Omental fat pad (tissue), 4 donors: Measurements from ENCODE around the gene SCNM1. TPM values are rescaled to one million over a fixed set of nuclear protein-coding genes. Genes with fewer than 3 reads are reported as not detected.

Experiments used
- ATAC-seq: fragments of 150-250 bp; one replicate; pipeline ENCODE4 v1.9.1; 2016; ENCODE audit warnings: mild to moderate bottlenecking, moderate library complexity; ENCODE audit not compliant: low FRiP score
- DNase-seq: peaks from one replicate; pipeline ENCODE4 v3.0.0-alpha.2; 2019; ENCODE audit warnings: low spot score
- CTCF ChIP-seq, 3 donors: fragments of 450-650 bp; IDR thresholded peaks; one replicate each; pipeline ENCODE4 v1.5.1; 2016 to 2017; ENCODE audit warnings: antibody characterized with exemption in 3 of 3, mild to moderate bottlenecking in 3 of 3, moderate library complexity in 2 of 3
- total RNA-seq, 4 donors: library from RNA; depleted of rRNA; stranded (reverse); fragments of >200 nt; gene quantifications; one replicate each; pipeline ENCODE4 v1.1.0, GENCODE V29; 2016

SCNM1 gene
- total RNA-seq, 4 donors from 2014 or later, result 12.0 to 24.7 (median 20.7) TPM

DNA sequence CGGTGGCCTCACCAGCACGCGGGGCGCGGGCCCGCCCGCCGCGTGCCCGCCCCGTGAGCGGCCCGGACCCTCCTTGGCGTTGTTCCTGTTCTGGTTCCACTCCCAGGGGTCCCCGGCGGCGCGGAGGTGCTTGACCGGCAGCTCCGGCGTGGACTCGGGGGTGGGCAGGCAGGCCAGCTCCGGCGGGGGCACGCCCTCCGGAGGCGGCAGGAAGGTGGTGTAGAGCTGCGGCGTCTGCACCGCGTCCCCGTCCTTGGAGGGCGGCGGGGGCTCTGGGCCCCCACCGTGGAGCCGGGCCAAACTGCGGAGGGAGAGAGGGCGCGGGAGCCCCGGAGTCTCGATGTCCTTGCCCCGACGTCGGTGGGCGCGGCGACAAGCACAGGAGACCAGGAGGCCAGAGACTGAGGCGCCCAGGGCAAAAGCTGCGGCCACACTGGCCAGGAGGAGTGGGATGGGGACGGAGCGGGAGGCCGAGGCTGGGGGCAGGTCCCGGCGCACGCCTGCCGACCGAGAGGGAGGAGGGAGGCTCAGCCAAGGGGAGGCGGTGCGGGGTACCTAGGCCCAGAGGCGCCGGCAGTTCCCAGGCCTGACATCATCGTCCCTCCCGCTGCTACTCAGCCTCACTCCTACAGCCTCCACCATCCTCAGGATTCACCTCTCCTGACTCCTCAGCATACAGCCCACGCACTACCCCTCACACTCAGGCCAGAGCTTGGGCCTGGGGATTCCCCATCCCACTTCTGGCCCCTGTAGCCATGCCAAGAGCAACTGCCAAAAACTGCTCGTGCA is 32.7 kb upstream of the SCNM1 start:
- TF ChIP-seq CTCF (IDR thresholded peaks at IDR 0.05), result no peak
- ATAC-seq (peak; percentile 76), DNase-seq (no peak)

GRCh38 chr1:151134396-151134795 is 31.5 kb upstream of the SCNM1 start:
- TF ChIP-seq CTCF (IDR thresholded peaks at IDR 0.05), result no peak
- no peak for ATAC-seq
- no peak for DNase-seq

DNA sequence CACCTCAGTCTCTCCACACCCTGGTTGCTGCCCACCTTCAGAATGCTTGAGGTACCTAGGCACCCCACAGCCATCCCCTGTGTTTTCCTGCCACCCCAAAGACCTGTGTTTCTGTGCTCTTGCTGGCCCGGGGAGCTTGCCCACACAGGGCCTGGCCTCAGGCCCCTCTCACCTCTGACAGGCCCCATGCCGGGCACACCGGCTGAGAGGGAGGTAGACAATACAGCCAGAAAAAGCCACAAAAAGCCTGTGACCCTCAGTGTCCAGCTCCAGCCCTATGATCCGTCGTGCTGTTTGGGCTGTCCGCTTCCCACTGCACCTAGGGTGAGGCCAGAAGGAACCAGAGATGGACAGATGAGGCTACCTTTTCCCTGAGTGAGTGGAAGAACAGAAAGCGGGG is 31.0 kb upstream of the SCNM1 start:
- TF ChIP-seq CTCF (IDR thresholded peaks at IDR 0.05), result no peak
- ATAC-seq (no peak), DNase-seq (no peak)

DNA sequence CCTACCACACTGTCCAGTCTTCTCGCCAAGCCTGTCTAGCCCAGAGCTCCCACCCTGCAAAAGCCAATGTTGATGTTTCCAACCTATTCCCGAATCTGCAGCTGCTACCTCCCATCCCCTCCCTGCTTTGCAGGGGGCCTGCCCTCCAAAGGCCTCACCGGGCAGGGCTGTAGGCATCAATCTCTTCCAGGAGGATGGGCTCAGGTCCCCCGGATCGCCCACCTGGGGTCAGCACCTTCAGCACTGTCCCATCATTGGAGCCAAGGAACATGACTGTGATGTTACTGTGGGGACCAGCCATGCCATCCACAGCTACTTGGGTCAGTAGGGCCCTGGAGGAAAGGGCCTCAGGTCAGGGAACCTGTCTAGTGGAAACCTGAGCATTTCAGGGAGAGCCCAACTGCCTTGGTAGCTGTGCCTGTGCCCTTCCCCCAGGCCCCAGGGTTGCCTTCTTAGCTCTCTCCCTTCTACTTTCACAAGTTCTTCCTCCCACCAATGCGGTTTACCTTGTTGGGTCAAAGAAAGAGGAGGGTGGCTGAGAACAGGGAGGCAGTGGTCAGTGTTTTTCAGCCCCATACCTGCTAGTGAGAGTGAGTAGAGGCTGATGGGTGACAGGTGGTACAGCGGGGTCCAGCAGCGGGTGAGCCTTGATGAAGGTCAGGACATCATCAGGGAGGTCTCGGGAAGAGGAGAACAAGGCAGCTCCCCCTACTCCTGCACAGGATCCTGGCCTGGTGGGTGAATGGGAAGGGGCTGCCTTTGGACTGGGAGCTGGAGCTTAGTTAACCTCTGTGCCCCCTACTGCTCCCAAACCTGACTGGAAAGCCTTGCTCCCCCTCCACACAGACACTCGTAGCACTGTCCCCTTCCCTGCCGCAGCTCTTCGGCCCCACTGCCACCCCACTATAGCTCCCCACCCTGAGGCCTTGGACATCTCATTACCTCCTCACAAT is 30.2 kb upstream of the SCNM1 start:
- ATAC-seq, result no peak
- DNase-seq, result no peak
- TF ChIP-seq CTCF (IDR thresholded peaks at IDR 0.05), result no peak

- TF ChIP-seq CTCF (IDR thresholded peaks at IDR 0.05), result no peak
- ATAC-seq (no peak), DNase-seq (no peak)
Observed at GRCh38 chr1:151137789-151138188, 28.2 kb upstream of the SCNM1 start.

DNA sequence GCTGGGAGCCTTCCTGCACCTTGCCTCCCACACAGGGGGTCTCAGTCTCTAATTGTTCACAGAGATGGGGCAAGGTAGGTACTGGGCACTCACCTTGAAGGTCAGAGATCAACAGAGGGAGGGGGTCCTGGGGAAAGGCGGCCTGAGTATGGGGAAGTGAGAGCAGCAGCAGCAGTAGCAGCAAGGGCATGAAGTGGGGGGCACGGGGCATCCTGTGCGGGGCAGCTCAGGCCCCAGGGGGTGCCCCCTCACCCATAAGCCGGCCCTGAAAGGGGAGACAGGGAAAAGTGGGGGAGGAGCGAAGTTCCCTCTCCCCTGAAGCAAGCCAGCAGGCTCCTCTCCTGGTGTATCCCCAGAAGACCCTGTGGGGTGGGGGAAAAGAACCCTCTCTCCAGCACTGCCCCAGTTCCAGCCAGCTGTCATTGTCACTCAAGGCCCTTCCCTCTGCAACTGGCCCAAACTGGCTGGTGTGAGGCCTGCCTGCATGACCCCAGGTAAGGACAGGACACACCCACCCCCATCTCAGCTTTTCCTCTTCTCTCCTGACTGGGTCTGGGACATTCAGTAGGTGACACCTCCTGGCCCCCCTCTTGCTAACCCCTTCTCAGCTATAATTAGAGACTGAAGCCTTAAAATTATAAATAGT is 23.4 kb upstream of the SCNM1 start:
- no peak for ATAC-seq
- no peak for TF ChIP-seq CTCF (IDR thresholded peaks at IDR 0.05)
- DNase-seq, result no peak
